GM19328 (cell line): ENCODE data around the gene MAGEA1.
"Not testable (repeated sequence)": the region's sequence is repeated elsewhere in the genome, so short reads cannot be mapped to it uniquely, and the experiment has no call there.

Experiments used
- ATAC-seq: cut with Tn5 transposase; IDR thresholded peaks from one replicate; pipeline ENCODE4 v1.9.1; 2021; ENCODE audit warnings: mild to moderate bottlenecking, moderate library complexity; ENCODE audit not compliant: unreplicated experiment

The MAGEA1 gene, protein sequence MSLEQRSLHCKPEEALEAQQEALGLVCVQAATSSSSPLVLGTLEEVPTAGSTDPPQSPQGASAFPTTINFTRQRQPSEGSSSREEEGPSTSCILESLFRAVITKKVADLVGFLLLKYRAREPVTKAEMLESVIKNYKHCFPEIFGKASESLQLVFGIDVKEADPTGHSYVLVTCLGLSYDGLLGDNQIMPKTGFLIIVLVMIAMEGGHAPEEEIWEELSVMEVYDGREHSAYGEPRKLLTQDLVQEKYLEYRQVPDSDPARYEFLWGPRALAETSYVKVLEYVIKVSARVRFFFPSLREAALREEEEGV

DNA sequence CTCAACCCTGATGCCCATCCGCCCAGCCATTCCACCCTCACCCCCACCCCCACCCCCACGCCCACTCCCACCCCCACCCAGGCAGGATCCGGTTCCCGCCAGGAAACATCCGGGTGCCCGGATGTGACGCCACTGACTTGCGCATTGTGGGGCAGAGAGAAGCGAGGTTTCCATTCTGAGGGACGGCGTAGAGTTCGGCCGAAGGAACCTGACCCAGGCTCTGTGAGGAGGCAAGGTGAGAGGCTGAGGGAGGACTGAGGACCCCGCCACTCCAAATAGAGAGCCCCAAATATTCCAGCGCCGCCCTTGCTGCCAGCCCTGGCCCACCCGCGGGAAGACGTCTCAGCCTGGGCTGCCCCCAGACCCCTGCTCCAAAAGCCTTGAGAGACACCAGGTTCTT is at the start of gene MAGEA1:
Gene MAGEA1 (plus strand): TSS at position 154 of the 400 bp plus-strand sequence. CDS start 3,106 bp downstream, outside the sequence.
- ATAC-seq, result no peak

DNA sequence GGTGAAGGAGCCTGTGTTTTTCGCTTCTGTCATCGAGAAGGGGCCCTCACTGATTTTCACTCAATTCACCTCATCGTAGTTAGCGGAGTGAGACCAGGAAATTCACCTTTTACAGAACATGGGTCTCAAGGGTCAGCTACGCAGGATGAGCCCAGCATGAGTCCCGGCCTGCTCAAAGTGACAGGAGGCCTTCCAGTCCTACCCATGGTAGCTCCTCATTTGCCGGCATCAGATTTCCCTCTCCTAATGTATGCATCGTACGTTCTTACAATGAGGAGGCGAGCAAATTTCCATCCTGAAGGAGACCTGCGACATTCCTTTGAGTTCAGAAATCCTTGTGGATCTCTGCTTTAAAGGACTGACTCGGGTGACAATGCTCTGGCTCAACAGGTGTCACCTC is 46.2 kb upstream of the MAGEA1 start:
- not testable (repeated sequence) for ATAC-seq

DNA sequence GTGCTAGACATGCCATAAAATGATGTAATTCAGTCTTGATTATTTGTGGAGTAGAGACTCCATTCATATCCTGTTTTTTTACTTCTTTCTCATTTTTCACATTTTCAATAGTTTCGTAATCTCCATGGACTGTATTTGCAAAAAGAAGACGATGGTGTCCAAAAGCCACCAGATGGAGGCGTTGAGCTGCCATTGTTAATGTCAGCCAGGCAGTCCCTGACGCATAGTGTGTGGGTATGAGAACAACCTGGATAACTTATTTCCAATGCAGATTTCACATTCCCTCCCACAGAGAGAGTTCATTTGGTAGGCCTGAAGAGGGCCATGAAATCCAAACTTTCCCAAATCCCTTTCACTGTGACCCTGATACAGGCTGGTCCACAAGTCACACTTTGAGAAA is 40.0 kb upstream of the MAGEA1 start:
- ATAC-seq, result not testable (repeated sequence)

DNA sequence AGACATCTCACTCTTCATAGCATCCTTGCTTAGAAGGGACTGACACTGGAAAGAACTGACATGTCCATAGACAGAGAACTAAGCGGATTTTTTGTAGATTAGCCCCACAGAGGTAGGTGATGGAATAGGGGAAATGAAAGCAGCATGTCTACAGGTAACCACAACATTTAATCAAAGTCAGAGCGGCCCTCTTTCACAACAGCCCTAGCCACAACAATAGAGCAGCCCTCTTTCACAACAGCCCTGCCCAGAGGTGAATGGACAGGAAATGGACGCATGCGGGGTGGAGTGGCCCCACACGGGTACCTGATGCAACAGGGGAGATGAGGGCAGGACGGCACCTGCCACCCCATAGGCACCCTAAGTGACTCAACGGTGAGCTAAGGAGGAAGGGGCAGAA is 32.8 kb upstream of the MAGEA1 start:
- ATAC-seq, result not testable (repeated sequence)

DNA sequence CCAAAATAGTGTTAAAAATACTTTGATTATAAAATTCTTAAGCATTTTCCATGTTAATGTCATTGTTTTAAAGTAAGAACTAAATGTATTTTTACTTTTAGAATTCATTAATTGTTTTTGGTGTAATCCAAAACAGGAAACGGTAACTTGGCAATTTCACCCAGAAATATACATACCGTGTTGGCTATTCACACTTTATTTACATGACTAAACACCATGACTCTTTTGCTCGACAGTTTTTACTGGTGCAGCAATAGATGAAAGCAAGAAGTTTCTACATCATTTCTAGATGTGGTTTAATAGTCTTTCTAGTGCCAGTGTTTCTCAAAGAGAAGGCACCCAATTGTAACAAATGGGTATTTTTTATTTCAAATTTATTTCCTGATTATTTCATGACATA is 25.6 kb upstream of the MAGEA1 start:
- no peak for ATAC-seq

DNA sequence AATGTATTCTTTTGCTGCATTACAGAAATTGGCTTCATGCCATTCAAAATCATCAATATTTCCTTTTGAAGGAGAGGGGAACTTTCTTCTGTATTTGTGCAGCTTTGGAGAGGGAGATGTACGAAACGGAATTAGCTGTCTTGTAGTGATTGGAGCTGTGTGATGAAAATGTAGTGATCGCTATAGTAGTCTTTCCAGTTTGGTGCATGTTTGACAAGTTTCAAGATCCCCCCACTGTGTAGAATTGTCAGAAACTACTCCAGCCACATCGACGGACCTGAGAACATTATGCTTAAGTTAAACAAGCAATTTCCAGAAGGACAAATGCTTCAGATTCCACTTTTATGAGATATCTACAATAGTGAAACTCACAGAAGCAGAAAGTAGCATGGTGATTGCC is 21.6 kb upstream of the MAGEA1 start:
- no peak for ATAC-seq

DNA sequence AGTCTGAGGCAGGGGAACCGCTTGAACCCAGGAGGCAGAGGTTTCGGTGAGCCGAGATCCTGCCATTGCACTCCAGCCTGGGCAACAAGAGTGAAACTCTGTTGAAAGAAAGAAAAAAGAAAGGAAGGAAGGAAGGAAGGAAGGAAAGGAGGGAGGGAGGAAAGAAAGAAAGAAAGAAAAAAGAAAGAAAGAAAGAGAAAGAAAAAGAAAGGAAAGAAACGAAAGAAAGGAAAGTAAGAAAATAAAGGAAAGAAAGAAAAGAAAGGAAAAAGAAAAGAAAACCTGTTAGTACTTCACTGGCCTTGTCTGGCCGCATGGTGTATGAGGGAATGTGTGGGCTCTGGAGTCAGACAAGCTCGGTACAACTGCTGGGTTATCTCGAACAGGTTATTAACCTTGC is 20.8 kb upstream of the MAGEA1 start:
- ATAC-seq, result no peak

DNA sequence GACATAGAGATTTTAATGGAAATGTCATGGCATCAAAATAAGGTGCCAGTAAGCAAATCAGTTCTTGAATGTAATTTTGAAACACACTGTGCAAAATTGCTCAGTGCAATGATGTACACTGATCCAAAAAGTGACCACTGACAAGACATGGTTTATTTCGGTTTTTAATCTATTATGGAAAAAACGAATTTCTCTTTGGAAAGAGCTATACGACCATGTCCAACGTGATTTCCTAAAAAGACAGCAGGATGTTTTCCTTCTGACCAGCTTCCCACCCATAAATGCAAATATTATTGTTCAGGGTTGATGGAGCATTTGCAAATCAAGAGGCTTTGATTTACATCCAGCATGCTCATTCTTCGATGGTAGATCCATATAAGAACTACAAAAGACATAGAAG is 17.1 kb upstream of the MAGEA1 start:
- ATAC-seq, result no peak

DNA sequence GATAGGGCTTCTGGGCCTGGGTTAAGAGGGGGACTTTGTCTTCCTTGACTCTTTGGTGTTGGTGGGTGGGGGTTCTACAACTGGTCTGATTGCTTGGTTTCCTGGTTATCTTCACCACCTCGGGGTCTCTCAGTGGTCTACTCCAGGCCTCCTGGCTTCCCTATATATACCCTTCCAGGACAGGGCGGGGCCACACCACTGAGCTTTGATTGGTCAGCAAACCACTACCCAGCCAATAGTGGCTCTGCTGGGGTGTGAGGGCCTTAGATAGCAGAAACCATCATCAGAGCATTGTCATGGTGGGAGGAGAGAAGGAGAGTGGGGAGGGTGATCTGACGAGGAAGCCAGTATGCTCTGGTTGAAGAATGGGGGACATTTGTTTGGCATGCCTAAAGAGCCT is 14.4 kb upstream of the MAGEA1 start:
- no peak for ATAC-seq

DNA sequence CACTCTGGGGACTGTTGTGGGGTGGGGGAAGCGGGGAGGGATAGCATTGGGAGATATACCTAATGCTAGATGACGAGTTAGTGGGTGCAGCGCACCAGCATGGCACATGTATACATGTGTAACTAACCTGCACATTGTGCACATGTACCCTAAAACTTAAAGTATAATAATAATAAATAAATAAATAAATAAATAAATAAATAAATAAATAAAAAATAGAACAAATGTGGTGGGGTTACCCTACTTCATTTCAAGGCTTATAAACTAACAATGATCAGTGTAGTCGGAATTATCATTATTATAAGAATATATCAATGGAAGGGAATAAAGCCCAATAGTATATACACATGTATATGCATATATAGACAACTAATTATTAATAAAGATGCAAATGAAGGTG is 10.7 kb upstream of the MAGEA1 start:
- ATAC-seq, result not testable (repeated sequence)

DNA sequence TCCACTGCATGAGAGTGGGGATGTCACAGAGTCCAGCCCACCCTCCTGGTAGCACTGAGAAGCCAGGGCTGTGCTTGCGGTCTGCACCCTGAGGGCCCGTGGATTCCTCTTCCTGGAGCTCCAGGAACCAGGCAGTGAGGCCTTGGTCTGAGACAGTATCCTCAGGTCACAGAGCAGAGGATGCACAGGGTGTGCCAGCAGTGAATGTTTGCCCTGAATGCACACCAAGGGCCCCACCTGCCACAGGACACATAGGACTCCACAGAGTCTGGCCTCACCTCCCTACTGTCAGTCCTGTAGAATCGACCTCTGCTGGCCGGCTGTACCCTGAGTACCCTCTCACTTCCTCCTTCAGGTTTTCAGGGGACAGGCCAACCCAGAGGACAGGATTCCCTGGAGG is 2.7 kb downstream of the MAGEA1 start:
- ATAC-seq, result no peak

DNA sequence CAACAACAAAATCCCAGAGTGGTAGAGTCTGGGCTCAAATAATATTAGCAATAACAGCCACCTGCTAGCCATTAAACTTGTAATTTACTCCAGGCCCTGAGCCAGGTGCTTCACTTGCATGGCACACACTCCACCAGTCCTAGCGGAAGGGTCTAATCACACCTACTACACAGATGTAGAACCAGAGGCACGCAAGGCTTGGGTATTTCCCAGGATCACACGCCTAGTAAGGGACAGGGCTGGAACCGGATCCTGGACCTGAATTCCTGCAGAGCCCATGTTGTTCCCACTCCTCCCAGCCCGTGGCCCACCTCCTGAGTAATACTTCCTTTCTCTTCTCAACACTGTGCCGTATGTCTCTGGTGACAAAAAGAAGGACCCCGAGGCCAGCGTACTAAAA is 5.7 kb downstream of the MAGEA1 start:
- no peak for ATAC-seq

DNA sequence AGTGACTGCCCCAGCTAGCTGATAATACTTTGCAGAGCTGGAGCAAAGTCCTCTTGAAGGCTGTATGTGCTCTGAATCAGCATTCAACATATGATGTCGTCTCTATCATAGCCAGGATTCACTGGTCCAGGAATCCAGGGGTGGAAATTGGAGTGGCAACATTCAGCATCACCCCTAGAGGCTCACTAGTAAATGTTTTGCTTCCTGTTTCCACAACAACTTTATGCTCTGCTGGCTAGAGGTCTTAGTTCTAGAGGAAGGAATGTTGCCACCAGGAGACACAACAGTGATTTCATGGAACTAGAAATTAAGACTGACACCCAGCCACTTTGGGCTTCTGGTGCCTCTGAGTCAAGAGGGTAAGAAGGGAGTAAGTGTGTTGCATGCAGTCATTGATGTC is 11.3 kb downstream of the MAGEA1 start:
- ATAC-seq, result no peak

DNA sequence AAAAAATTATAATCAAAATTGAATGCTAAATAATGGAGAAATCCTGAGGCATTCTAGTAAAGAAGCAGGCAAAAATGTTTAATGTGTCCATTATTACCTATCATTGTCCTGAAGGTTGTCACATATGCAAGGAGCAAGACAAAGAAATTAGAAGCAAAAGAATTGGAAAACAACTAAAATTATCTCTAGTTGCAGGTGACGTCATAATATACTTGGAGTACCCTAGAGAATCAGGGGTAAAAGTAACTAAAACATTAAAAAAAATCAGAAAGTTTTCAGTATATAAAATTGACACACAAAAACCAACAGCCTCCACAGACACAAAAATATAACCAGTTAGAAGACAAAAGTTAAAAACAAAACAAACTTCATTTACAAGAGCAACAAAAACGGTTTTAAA is 21.4 kb downstream of the MAGEA1 start:
- ATAC-seq, result no peak

DNA sequence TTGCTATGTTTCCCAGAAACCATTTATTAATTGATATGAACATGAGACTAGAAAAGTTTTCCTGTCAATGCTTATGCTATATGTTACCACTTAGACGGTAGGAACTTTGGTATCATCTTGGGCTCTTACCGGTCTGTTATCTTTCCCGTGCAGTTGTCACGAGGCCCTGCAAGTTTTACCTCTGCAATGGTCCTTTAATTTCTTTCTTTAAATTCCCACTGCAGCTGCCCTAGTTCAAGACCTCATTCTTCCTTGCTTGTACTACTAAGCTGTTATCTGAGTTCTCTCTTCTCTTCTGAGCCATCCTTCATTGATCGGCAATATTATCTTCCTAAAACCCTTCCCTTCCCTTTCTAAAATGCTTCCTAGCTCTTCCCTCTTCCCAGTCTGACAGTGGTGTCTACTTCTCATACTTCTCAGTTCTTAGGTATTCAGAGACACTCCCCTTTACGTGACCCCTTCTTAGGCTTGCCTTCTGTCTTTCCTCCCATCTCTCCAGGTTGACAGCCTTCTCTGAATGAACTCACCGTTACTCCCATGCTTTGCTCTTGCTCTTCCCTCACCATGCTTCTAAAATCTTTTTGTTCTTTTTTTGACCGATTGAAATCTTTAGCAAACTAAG is 27.5 kb downstream of the MAGEA1 start:
- no peak for ATAC-seq

DNA sequence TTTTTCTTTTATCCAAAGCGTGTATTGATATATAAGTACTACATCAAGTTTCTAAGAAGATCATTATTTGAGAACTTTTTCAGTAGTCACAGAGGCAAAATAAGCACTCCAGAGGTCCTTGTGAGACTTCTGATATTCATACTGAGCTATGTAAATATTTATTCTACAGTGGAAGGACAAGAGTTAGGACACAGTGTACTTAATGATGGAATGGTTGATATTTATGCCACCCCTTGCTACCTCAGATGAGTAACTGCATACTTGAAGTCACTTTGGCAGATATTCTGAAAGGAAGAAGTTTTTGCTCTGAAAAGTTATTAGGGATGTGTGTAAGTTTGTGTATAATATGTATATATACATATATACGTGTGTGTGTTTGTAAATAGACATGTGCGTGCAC is 30.3 kb downstream of the MAGEA1 start:
- no peak for ATAC-seq

DNA sequence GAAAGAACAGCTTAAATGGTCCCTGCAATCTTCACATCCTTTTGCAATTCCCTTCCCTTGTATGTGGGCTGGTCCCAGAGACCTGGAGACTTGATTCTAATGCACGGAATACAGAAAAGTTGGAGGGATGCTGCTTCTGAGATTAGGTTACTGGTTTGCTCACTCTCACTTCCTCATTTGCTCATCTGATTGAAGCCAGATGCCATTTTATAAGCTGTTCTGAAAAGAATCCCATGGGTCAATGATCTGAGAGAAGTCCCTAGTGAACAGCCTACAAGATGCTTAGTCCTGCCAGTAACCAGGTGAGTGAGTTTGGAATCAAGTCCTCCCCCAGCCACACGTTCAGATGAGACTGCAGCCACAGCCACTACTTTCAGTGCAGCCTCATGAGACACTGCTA is 35.9 kb downstream of the MAGEA1 start:
- ATAC-seq, result no peak

DNA sequence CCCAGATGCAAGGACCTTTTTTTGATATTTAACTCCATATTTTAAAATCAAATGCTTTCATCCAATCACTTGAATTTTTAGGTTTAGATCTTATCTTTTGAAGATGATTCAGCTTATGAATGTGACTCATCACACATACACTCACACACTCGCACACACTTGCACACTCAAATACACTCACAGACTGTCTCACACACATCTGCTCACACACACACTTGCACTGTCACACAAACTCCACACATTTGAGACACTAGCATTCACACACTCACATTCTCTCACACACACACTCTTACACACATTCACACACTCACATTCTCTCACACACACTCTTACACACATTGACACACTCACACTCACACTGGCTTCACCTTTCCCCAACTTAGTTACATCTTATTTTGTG is 37.8 kb downstream of the MAGEA1 start:
- ATAC-seq, result no peak

DNA sequence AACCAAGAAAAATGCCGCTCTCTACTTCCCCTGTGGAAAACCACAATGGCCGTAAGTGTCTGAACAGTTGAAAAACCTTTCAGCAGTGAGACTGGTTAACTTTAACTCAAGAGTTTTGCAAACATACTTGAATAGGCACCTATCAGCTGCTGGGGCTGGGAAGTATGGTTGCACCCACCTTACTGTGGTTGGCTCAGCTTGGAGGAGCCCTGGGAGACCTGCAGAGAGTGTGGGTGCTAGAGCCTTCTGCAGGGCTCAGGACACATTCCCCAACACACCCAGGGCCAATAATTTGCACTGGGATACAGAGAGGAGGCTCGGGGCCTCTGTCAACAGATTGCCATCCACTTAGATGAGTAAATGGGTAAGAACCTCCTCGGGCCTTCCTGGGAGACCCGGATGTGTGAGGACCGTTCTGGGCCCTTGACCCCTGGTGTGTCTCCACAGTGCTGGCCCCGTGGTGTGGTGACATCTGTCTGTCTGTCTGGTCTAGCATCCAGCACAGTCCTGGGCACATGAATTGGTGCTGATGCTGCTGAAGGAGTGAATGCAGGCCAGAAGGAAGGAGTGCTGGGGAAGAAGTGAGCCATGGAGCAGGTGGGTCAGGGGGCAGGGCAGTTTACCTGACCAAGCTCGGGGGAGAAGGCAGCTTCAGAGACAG is 46.5 kb downstream of the MAGEA1 start:
- ATAC-seq, result no peak

DNA sequence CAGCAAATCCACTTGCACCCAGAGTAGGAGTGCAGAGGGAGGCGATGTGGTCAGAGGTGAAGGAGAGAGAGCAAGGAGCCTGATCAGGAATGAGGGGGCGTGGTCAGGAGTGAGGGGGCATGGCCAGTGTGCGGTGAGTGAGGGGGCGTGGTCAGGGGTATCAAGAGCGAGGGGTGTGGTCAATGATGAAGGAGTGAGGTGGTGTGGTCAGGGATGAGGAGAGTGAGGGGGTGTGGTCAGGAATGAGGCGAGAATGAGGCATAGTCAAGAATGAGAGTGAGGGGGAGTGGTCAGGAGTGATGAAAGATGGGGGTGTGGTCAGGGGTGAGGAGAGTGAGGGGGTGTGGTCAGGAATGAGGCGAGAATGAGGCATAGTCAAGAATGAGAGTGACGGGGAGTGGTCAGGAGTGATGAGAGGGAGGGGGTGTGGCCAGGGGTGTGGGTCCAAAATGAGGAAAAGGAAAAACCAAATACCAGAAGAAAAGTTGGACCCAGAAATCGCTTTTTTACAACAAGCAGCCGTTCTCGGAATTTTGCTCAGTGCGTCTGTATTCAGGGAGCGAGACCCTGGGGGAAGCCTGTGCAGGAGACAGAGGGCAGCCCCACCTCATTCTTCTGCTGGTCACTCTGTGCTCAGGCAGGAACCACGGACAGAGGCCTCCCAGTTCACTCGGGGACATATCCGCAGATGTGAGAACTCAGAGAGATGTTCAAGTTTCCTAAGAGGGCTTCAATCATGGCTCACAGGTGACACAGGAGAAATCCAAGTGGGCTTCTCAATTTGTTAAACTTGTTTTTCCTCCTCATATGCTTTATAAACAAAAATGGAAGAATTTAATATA is 47.5 kb downstream of the MAGEA1 start:
- no peak for ATAC-seq
